ENCODE results near the gene NARS2.

The NARS2 gene

GRCh38 chr11:78403781-78404180, 170.9 kb downstream of the NARS2 start:
- H4K8ac ChIP-seq (ENCODE audit: low read length): no peak overlapping the region
- no peak overlapping the region for H2BK12ac ChIP-seq (ENCODE audit: low read length in 2 of 2)
- H3K18ac ChIP-seq (ENCODE audit: low read depth in 1 of 2, low read length in 2 of 2): no peak overlapping the region
- H3K9ac ChIP-seq (ENCODE audit: low read length): no peak overlapping the region
- no peak overlapping the region for H3K4me2 ChIP-seq (ENCODE audit: low read length, poor library complexity, severe bottlenecking)
- H2BK15ac ChIP-seq (ENCODE audit: low read depth, poor library complexity, severe bottlenecking): no peak overlapping the region
- H3K4ac ChIP-seq (ENCODE audit: low read depth in 1 of 2, low read length in 2 of 2): no peak overlapping the region
- H3K9me3 ChIP-seq (ENCODE audit: control insufficient read depth, low read length): peaks cover 12% of the 10 kb centered on the region
- H3K27ac ChIP-seq (ENCODE audit: low read length, poor library complexity, severe bottlenecking): no peak overlapping the region
- no peak for DNase-seq
- no peak overlapping the region for H4K91ac ChIP-seq (ENCODE audit: low read length)
- no peak overlapping the region for H3K4me3 ChIP-seq (ENCODE audit: insufficient read depth in 1 of 2, low read depth in 1 of 2, low read length in 2 of 2)
- H2BK120ac ChIP-seq (ENCODE audit: low read depth, low read length): no peak overlapping the region
- no peak overlapping the region for H3K14ac ChIP-seq (ENCODE audit: low read length in 2 of 2)
- H2AK5ac ChIP-seq (ENCODE audit: low read length, severe bottlenecking): no peak overlapping the region
- H3K23ac ChIP-seq (ENCODE audit: low read length in 2 of 2): no peak overlapping the region
- H2AFZ ChIP-seq (ENCODE audit: low read depth, low read length): no peak overlapping the region
- H3K4me1 ChIP-seq (ENCODE audit: control insufficient read depth, insufficient read depth, low read depth, low read length): no peaks in the 10 kb centered on the region
- no CpG with 5 or more reads among the region's 2 CpGs for WGBS
- peaks cover 0 to 3% of the 10 kb centered on the region in 2 experiments for H3K36me3 ChIP-seq (ENCODE audit: control insufficient read depth in 1 of 2, insufficient read depth in 2 of 2, low read depth in 1 of 2, low read length in 2 of 2)
- H3K79me1 ChIP-seq (replicated peaks; ENCODE audit: low read length, poor library complexity, severe bottlenecking): peaks cover 32% of the 10 kb centered on the region
- H3K27me3 ChIP-seq (ENCODE audit: control insufficient read depth in 1 of 2, insufficient read depth in 1 of 2, low read length in 2 of 2): no peaks in the 10 kb centered on the region
- H2BK5ac ChIP-seq (ENCODE audit: low read depth, low read length, poor library complexity, severe bottlenecking): no peak overlapping the region

GRCh38 chr11:78402847-78403246, 171.8 kb downstream of the NARS2 start:
- no peak overlapping the region for H4K91ac ChIP-seq (ENCODE audit: low read length)
- H2BK120ac ChIP-seq (ENCODE audit: low read depth, low read length): no peak overlapping the region
- no peaks in the 10 kb centered on the region for H3K4me1 ChIP-seq (ENCODE audit: control insufficient read depth, insufficient read depth, low read depth, low read length)
- peaks cover 29% of the 10 kb centered on the region for H3K79me1 ChIP-seq (replicated peaks; ENCODE audit: low read length, poor library complexity, severe bottlenecking)
- no peak overlapping the region for H3K27ac ChIP-seq (ENCODE audit: low read length, poor library complexity, severe bottlenecking)
- no peak overlapping the region for H3K18ac ChIP-seq (ENCODE audit: low read depth in 1 of 2, low read length in 2 of 2)
- H3K9ac ChIP-seq (ENCODE audit: low read length): no peak overlapping the region
- WGBS: 100% methylated on average over 1 of the region's 3 CpGs
- H3K9me3 ChIP-seq (ENCODE audit: control insufficient read depth, low read length): peaks cover 2% of the 10 kb centered on the region
- H2BK15ac ChIP-seq (ENCODE audit: low read depth, poor library complexity, severe bottlenecking): no peak overlapping the region
- no peak overlapping the region for H2BK5ac ChIP-seq (ENCODE audit: low read depth, low read length, poor library complexity, severe bottlenecking)
- no peak overlapping the region for H3K14ac ChIP-seq (ENCODE audit: low read length in 2 of 2)
- no peak overlapping the region for H3K4ac ChIP-seq (ENCODE audit: low read depth in 1 of 2, low read length in 2 of 2)
- no peak overlapping the region for H2AFZ ChIP-seq (ENCODE audit: low read depth, low read length)
- no peak overlapping the region for H2AK5ac ChIP-seq (ENCODE audit: low read length, severe bottlenecking)
- H3K23ac ChIP-seq (ENCODE audit: low read length in 2 of 2): no peak overlapping the region
- H4K8ac ChIP-seq (ENCODE audit: low read length): no peak overlapping the region
- H3K4me3 ChIP-seq (ENCODE audit: insufficient read depth in 1 of 2, low read depth in 1 of 2, low read length in 2 of 2): no peak overlapping the region
- H3K36me3 ChIP-seq (ENCODE audit: control insufficient read depth in 1 of 2, insufficient read depth in 2 of 2, low read depth in 1 of 2, low read length in 2 of 2): no peaks in the 10 kb centered on the region
- H3K27me3 ChIP-seq (ENCODE audit: control insufficient read depth in 1 of 2, insufficient read depth in 1 of 2, low read length in 2 of 2): no peaks in the 10 kb centered on the region
- H2BK12ac ChIP-seq (ENCODE audit: low read length in 2 of 2): no peak overlapping the region
- H3K4me2 ChIP-seq (ENCODE audit: low read length, poor library complexity, severe bottlenecking): no peak overlapping the region
- no peak for DNase-seq

- H3K23ac ChIP-seq (ENCODE audit: low read length in 2 of 2): no peak overlapping the region
- H3K14ac ChIP-seq (ENCODE audit: low read length in 2 of 2): no peak overlapping the region
- H3K4me1 ChIP-seq (ENCODE audit: control insufficient read depth, insufficient read depth, low read depth, low read length): no peaks in the 10 kb centered on the region
- H2AK5ac ChIP-seq (ENCODE audit: low read length, severe bottlenecking): no peak overlapping the region
- no peak overlapping the region for H3K4me2 ChIP-seq (ENCODE audit: low read length, poor library complexity, severe bottlenecking)
- no peak for DNase-seq
- no peak overlapping the region for H2BK5ac ChIP-seq (ENCODE audit: low read depth, low read length, poor library complexity, severe bottlenecking)
- H3K4me3 ChIP-seq (ENCODE audit: insufficient read depth in 1 of 2, low read depth in 1 of 2, low read length in 2 of 2): no peak overlapping the region
- no peak overlapping the region for H2AFZ ChIP-seq (ENCODE audit: low read depth, low read length)
- H3K9ac ChIP-seq (ENCODE audit: low read length): no peak overlapping the region
- H4K91ac ChIP-seq (ENCODE audit: low read length): no peak overlapping the region
- no peak overlapping the region for H2BK12ac ChIP-seq (ENCODE audit: low read length in 2 of 2)
- H3K27me3 ChIP-seq (ENCODE audit: control insufficient read depth in 1 of 2, insufficient read depth in 1 of 2, low read length in 2 of 2): no peaks in the 10 kb centered on the region
- H2BK15ac ChIP-seq (ENCODE audit: low read depth, poor library complexity, severe bottlenecking): no peak overlapping the region
- H3K4ac ChIP-seq (ENCODE audit: low read depth in 1 of 2, low read length in 2 of 2): no peak overlapping the region
- no peak overlapping the region for H3K18ac ChIP-seq (ENCODE audit: low read depth in 1 of 2, low read length in 2 of 2)
- H3K9me3 ChIP-seq (ENCODE audit: control insufficient read depth, low read length): no peaks in the 10 kb centered on the region
- H3K36me3 ChIP-seq (ENCODE audit: control insufficient read depth in 1 of 2, insufficient read depth in 2 of 2, low read depth in 1 of 2, low read length in 2 of 2): no peaks in the 10 kb centered on the region
- peaks cover 27% of the 10 kb centered on the region for H3K79me1 ChIP-seq (replicated peaks; ENCODE audit: low read length, poor library complexity, severe bottlenecking)
- no peak overlapping the region for H2BK120ac ChIP-seq (ENCODE audit: low read depth, low read length)
- H3K27ac ChIP-seq (ENCODE audit: low read length, poor library complexity, severe bottlenecking): no peak overlapping the region
- 95% methylated on average over 2 of the region's 3 CpGs for WGBS
- H4K8ac ChIP-seq (ENCODE audit: low read length): no peak overlapping the region
Observed at GRCh38 chr11:78400702-78401101, 174.0 kb downstream of the NARS2 start.

- H2BK12ac ChIP-seq (ENCODE audit: low read length in 2 of 2): no peak overlapping the region
- no peak overlapping the region for H2AK5ac ChIP-seq (ENCODE audit: low read length, severe bottlenecking)
- no peak overlapping the region for H3K9ac ChIP-seq (ENCODE audit: low read length)
- H3K27ac ChIP-seq (ENCODE audit: low read length, poor library complexity, severe bottlenecking): no peak overlapping the region
- no peak for DNase-seq
- no peak overlapping the region for H3K23ac ChIP-seq (ENCODE audit: low read length in 2 of 2)
- H3K4ac ChIP-seq (ENCODE audit: low read depth in 1 of 2, low read length in 2 of 2): no peak overlapping the region
- no peak overlapping the region for H2BK15ac ChIP-seq (ENCODE audit: low read depth, poor library complexity, severe bottlenecking)
- H3K9me3 ChIP-seq (ENCODE audit: control insufficient read depth, low read length): no peaks in the 10 kb centered on the region
- no peaks in the 10 kb centered on the region for H3K27me3 ChIP-seq (ENCODE audit: control insufficient read depth in 1 of 2, insufficient read depth in 1 of 2, low read length in 2 of 2)
- H3K18ac ChIP-seq (ENCODE audit: low read depth in 1 of 2, low read length in 2 of 2): peak overlapping the region; percentile 46 to 68
- H3K79me1 ChIP-seq (replicated peaks; ENCODE audit: low read length, poor library complexity, severe bottlenecking): peaks cover 31% of the 10 kb centered on the region
- no peak overlapping the region for H3K14ac ChIP-seq (ENCODE audit: low read length in 2 of 2)
- no peaks in the 10 kb centered on the region for H3K4me1 ChIP-seq (ENCODE audit: control insufficient read depth, insufficient read depth, low read depth, low read length)
- no peak overlapping the region for H3K4me3 ChIP-seq (ENCODE audit: insufficient read depth in 1 of 2, low read depth in 1 of 2, low read length in 2 of 2)
- no peaks in the 10 kb centered on the region for H3K36me3 ChIP-seq (ENCODE audit: control insufficient read depth in 1 of 2, insufficient read depth in 2 of 2, low read depth in 1 of 2, low read length in 2 of 2)
- H3K4me2 ChIP-seq (ENCODE audit: low read length, poor library complexity, severe bottlenecking): no peak overlapping the region
- no peak overlapping the region for H2BK120ac ChIP-seq (ENCODE audit: low read depth, low read length)
- no peak overlapping the region for H2AFZ ChIP-seq (ENCODE audit: low read depth, low read length)
- WGBS: 89% methylated on average over 1 of the region's 1 CpG
- H2BK5ac ChIP-seq (ENCODE audit: low read depth, low read length, poor library complexity, severe bottlenecking): no peak overlapping the region
- H4K8ac ChIP-seq (ENCODE audit: low read length): no peak overlapping the region
- H4K91ac ChIP-seq (ENCODE audit: low read length): no peak overlapping the region
Observed at GRCh38 chr11:78400116-78400515, 174.5 kb downstream of the NARS2 start.

All from mesenchymal stem cell (in vitro differentiated cells and primary cell).